Measurements from ENCODE around the gene RPAP2.
"Not testable (repeated sequence)": the region's sequence is repeated elsewhere in the genome, so short reads cannot be mapped to it uniquely, and the experiment has no call there.

Gene RPAP2
- total RNA-seq, result 43.2 to 50.8 (median 48.8) reads per million in 3 experiments

- peak; percentile 73 for DNase-seq
These were observed at the start of gene RPAP2, which contains the start of gene GLMN for GRCh38 chr1:92298573-92299476. Gene RPAP2 (plus strand): TSS chr1:92299059. CDS start chr1:92299074, 15 bp downstream. Gene GLMN (minus strand): TSS chr1:92298987. CDS start chr1:92297999, 988 bp downstream.

DNA sequence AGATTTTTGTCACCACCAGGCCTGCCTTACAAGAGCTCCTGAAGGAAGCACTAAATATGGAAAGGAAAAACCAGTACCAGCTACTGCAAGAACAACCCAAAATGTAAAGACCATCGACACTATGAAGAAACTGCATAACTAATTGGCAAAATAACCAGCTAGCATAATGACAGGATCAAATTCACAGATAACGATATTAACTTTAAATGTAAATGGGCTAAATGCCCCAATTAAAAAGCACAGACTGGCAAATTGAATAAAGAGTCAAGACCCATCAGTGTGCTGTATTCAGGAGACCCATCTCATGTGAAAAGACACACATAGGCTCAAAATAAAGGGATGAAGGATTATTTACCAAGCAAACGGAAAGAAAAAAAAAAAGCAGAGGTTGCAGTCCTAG, 44.1 kb upstream of the RPAP2 start:
- DNase-seq, result not testable (repeated sequence)

DNA sequence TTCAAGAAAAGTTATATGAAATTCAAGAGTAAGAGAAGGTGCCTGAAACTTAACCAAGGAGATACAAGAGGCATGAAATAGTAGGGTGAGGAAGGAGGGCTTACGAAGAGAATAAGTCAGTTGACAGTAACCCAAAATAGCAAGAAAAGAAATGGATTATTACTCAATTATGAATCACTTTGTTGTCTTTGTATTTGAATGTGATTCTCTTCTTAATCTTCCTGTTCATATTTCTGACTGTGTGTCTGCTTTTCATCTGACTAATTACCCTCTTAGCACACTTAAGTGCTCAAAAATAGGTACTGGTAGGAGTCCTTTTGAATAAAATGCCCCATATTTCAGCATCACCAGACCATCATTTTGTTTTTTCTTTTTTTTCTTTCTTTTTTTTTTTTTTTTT, 39.5 kb upstream of the RPAP2 start:
- no peak for DNase-seq

- no peak for DNase-seq
These were observed 36.3 kb upstream of the RPAP2 start for GRCh38 chr1:92262516-92262915.

- no peak for DNase-seq
These were observed 25.8 kb upstream of the RPAP2 start for GRCh38 chr1:92273039-92273438.

DNA sequence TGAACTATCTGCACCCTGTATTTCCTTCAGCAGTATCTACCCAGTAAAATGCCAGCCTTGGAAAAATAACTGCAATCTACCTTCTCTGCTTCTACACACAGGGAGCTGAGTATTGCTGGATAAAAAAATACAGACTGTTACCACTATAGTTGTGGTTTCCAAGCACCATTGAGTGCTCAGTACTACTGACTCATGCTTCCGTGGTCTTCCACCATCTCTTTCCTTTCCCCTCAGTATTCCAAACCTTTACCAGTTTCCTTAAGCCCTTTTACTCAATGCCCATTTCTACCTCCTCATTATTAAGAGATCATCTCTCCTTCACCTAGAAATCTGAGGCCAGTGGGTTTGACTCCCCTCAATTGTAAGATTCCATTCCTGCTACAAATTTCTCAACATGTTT, 23.9 kb upstream of the RPAP2 start:
- no peak for DNase-seq

DNA sequence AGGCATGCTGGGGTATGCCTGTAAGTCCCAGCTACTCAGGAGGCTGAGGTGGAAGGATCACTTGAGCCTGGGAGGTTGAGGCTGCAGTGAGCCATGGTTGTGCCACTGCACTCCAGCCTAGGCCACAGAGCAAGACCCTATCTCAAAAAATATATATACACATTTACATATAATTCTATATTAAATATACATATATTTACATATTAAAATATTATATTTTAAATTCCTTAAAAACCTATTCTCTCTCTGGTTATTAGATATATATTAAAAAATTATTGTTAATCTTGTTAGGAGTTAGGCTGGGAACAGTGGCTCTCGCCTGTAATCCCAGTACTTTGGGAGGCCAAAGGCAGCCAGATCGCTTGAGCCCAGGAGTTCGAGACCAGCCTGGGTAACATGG, 22.8 kb upstream of the RPAP2 start:
- DNase-seq, result no peak

DNA sequence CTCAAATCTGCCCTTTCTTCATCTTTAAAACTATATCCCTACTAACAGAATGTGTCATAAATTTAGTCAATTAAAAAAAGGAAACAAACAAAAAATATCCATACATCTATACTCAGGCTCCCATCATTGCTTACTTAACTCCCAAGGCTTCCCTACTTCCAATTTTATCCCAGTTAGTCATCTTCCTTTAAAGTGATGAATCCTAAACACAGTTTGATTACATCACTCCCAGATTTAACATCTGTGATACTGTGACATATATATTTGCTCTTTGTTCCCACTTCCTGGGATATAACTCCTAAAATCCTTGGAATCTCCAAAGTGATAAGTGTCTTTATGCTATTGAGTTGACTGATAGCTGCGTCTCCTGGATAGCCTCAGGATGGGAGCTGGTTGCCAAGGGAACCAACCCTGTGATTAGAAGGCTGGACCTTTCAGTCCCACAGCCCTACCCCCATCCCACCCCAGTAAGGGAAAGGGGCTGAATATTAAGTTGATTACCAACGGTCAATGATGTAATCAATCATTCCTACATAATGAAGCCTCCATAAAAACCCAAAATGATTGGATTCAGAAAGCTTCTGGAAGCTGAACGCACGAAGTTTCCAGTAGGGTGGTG, 21.6 kb upstream of the RPAP2 start:
- no peak for DNase-seq

GRCh38 chr1:92279781-92280180, 19.1 kb upstream of the RPAP2 start:
- DNase-seq, result not testable (repeated sequence)

DNA sequence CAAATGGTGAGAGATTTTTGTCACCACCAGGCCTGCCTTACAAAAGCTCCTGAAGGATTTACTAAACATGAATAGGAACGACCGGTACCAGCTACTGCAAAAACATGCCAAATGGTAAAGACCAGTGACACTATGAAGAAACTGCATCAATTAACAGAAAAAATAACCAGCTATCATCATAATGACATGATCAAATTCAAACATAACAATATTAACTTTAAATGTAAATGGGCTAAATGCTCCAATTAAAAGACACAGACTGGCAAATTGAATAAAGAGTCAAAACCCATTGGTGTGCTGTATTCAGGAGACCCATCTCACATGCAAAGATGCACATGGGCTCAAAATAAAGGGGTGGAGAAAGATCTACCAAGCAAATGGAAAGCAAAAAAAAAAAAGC, 17.4 kb upstream of the RPAP2 start:
- DNase-seq, result not testable (repeated sequence)

- peak; percentile 2 for DNase-seq
These were observed 7.4 kb upstream of the RPAP2 start for GRCh38 chr1:92291372-92291999.

GRCh38 chr1:92298213-92298572, 666 bp upstream of the RPAP2 start:
- no peak for DNase-seq

DNA sequence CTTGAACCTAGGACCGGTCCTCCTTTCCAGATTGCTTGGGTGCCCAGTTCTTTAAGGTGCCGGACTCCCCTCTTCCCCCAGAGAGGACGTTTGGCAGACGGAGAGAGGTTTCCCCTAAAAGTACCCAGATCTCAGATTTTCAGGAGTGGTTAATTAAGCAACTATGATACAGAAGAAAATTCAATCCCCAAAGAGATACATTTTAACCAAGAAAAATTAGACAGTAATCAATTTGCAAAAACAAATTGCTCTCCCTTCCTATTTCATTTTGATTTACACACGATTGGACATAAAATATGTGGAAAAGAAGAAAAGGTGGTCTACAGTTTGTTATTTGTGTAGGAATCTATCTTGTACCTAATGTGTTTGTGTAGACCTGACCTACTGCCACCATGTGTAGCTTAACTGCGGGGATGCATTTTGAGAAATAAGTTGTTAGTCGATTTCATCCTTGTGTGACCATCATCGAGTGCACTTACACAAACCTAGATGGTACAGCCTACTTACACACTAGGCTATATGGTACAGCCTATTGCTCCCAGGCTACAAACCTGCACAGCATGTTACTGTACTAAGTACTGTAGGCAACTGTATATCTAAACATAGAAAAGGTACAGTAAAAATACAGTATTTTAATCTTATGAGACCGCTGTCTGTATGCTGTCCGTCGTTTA, 755 bp downstream of the RPAP2 start:
- no peak for DNase-seq

DNA sequence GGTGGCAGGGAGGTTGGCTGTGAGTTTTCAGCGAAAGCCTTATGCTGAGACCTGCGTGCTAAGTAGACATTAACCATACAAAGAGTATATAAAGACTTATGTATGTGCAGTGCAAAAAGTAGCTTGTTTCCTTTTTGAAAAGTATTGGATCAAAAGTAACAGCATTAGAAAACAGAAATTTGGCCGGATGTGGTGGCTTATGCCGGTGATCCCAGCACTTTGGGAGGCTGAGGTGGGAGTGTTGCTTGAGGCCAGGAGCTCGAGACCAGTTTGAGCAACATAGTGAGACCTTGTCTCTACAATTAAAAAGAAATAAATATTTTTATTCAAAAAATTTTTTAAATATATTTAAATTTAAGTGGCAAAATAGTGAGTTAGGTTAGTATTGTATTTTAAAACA, 2.2 kb downstream of the RPAP2 start:
- DNase-seq, result no peak

DNA sequence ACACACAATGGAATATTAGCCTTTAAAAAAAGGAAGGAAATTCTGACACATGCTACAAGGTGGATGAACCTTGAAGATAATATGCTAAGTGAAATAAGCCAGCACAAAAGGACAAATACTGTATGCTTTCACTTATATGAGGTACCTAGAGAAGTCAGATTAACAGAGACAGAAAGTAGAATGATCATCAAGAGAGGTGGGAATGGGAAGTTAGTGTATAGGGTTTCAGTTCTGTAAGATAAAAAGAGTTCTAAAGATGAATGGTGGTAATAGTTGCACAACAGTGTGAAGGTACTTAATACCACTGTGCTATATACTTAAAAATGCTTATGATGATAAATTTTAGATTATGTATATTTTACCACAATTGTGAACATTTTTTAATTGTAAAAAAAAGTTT, 7.2 kb downstream of the RPAP2 start:
- no peak for DNase-seq

- DNase-seq, result no peak
These were observed 9.1 kb downstream of the RPAP2 start for GRCh38 chr1:92307980-92308379.

GRCh38 chr1:92310185-92310597, 11.3 kb downstream of the RPAP2 start:
- DNase-seq, result peak; percentile 36

DNA sequence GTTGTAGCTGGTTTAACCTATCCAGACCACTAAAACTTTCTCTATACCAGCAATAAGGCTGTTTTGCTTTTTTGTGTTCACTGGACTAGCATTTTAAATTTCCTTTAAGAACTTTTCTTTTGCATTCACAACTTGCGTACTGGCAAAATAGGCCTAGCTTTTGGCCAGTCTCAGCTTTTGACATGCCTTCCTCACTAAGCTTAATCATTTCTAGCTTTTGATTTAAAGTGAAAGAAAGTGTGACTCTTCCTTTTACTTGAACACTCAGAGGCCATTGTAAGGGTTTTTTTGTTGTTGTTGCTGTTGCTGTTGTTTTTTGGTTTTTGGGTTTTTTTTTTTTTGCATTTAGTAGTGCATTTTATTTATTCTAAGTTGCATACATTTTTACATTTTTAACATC, 15.2 kb downstream of the RPAP2 start:
- DNase-seq, result no peak

GRCh38 chr1:92315766-92316599, 17.1 kb downstream of the RPAP2 start:
- peak; percentile 68 for DNase-seq

- DNase-seq, result peak; percentile 36
These were observed 19.1 kb downstream of the RPAP2 start for GRCh38 chr1:92317836-92318493.
